Measurements from ENCODE around the gene FOSB.
A peak's percentile ranks its signal among the peaks of the same experiment; 100 is the strongest.
"Not testable (repeated sequence)": the region's sequence is repeated elsewhere in the genome, so short reads cannot be mapped to it uniquely, and the experiment has no call there.

The FOSB gene

DNA sequence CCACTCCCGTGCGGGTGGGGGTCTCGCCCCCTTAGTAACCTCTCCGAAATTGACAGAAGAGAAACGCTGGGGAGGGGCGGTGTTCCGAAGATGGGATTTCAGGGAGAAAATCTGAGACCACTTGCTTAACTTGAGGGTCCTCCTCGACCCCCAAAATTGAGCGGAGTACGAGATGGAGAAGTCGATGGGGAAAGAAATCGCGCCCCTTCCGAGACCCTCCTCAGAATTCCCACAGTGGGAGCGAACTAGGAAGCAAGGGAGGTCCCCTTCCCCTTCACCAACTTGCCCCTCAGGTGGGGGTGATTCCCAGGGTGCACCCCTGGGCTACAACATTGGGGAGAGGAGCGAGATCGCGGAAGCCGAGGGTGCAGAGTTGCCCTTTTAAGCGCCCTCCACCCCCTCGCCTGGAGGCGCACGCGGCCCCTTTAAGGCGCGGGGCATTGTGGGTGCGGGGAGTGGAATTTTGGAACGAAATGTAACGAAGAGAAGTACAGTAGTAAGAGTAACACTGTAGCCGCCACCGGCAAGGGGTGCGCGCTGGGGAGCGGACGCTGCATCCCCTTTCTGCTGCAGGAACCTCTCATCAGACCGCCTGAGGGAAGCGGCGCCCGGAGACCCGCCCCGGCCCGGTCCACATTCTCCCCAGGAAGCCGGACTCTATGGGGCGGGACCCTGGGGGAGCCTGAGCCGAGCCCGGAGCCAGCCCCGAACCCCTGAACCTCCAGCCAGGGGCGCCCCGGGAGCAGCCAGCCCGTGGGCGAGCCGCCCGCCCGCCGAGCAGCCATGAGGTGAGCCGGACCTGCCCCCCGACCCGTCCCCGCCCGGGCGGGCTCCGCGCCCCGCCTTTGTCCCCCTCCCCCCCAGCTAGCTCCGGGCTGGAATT is 39.4 kb downstream of the FOSB start, which contains the start of gene VASP:
VASP (plus strand) TSS at position 491 of the 883 bp plus-strand sequence; CDS start at position 784, 293 bp downstream.
- peak; percentile 92 for DNase-seq

GRCh38 chr19:45507872-45508416 is 40.1 kb downstream of the FOSB start:
- no peak for DNase-seq

GRCh38 chr19:45508417-45508860 is 40.6 kb downstream of the FOSB start:
- no peak for DNase-seq

DNA sequence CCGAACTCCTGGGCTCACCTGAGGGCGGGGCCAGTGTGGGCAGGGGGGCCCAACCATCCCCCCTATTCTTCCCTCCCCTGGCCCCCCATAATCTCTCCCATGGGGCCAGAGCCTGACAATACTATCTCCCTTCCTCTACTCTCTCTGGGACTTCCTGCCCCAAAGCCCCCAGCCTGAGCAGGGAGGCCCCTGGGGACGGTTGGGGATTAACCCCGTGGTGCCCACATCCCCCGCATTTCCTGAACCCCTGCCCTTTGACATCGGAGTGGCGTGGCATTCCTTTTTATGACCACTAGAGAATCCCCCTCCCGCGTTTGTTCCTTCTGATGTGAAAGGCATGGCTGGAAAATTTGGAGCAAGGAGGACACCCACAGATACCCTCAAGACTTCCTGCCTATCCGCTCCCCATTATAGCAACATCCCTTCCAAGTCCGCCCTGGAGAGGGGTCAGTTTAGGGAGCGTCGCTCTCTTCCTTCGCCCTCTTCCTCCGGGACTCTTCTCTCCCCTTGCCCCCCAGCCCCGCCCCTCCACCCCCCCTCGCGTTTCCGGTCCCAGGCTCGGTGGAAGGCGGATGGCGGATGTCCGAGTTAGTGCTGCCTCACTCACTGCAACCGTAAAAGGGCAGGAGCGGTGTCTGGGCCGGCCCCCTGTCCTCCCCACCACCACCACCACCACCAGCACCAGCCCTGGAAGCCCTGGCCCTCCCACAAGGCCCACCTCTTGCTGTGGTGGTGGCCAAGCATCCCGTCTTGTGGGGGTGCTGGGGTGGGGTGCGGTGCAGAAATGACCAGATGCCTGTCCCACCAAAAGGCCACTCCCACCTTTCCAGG is 41.3 kb downstream of the FOSB start:
- DNase-seq: peak; percentile 52

DNA sequence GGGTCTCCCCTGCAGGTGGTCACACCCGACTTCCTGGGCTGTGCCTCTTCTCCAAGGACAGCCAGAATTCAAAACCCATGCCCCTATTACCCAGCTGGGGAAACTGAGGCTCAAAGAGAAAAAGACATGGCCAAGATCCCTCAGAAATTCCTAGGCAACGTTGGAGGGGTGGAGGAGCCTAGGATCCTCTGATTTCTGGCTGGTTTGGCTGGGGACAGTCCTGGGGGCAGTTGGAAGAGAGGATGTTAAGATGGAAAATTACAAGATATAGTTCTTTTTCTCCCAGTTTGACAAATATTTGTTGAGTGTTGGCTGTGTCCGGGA is 41.9 kb downstream of the FOSB start:
- DNase-seq: no peak

- DNase-seq: not testable (repeated sequence)
Measured at GRCh38 chr19:45510352-45510751, 42.6 kb downstream of the FOSB start.

DNA sequence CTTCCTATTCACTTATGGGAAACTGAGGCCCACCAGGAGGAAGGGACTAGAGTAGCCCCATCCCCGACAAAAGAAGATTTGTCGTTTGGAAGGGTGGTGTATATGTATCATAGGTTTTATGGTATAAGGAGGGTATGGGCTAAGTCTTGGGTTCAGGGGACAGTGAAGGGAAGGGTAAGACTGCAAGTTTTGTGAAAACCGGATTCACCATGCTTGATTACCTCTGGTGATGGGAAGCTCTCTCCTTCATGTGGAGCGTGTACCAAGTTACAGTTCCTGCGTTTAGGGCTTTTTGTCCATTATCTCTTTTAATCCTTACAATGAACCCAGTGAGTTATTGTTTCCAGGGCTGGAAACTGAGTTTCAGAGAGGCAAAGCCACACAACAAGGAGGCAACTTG is 43.3 kb downstream of the FOSB start:
- DNase-seq: no peak

GRCh38 chr19:45512881-45513483 is 45.2 kb downstream of the FOSB start:
- no peak for DNase-seq

DNA sequence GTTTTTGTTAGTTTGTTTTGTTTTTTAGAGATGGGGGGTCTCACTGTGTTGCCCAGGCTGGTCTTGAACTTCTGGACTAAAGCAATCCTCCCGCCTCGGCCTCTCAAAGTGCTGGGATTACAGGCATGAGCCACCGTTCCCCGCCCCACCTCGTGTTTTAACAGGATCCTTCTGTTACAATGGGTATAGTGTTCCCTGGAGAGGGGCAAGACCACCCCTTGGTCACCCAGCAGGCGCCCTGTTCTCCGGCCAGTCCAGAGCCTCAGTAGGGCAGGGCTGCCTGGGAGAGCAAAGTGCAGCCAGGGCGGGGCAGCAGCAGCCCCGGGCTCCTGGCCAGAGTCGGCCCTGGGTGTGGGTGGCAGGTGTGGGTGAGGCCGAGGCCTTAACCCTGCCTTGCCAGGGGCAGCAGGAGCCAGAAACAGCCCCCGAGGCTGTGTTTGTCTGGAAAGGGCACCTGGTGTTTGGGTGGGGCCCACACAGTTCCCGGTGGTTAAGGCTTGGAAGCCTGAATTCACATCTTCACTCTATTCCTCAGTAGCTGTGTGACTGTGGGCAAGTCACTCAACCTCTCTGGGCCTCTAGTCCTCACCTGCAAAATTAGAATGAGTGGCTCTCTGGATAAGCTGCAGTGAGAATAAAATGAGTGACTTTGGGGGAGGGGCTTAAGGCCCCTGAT is 46.7 kb downstream of the FOSB start:
- DNase-seq: no peak

DNA sequence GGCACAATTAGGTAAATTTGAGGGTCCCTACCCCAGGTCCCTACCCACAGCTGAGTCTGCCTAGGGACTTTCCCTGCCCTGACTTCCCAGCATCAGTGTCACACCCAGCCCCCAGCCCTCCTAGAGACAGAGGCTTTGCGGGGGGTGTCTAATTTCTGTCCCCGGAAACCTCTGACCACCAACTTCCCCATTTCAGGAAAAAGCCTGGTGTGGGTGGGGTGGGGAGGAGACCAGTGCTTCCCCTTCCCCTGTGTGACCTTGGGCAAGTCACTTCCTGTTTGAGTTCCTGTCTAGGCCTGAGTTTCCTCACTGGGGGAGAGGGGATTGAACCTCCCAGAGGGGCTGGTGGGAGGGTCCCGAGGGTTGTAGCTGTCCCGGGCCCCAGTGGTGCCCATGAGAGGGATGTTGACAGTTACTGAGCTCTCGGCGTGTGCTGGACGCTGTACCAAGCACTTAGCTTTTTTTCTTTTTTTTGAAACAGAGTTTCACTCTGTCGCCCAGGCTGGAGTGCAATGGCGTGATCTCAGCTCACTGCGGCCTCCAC is 47.4 kb downstream of the FOSB start:
- no peak for DNase-seq

DNA sequence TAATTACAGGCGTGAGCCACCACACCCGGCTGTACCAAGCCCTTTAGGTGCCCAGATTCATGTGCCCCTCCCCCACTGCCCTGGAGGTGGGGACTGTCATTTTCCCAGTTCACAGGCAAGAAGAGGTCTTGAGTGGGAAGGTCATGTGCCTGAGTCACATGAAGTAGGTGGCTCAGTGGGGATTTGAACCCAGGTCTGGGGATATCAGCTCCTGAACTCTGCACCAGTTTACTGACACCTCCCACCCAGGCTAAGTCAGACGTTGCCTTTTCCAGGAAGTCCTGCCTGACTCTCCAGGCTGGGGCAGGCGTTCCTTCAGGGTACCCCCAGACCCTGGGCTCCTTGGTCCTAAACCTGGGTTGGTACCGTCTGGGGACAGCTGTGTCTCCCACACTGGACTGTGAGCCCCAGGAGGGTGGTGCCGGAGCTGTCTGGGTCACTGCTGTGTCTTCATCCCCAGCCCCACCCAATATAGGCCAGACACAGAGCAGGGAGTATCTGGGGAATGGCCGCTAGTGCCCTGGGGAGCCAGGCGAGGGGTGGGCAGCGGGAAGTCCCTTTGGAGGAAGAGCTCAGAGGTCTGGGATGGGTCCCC is 48.1 kb downstream of the FOSB start:
- DNase-seq: no peak

GRCh38 chr19:45517238-45517637 is 49.4 kb downstream of the FOSB start:
- DNase-seq: no peak

GRCh38 chr19:45517641-45518468 is 50.1 kb downstream of the FOSB start:
- DNase-seq: no peak

- no peak for DNase-seq
Measured at GRCh38 chr19:45518469-45518826, 50.7 kb downstream of the FOSB start.

GRCh38 chr19:45522010-45522941 is 54.5 kb downstream of the FOSB start:
- no peak for DNase-seq

- peak; percentile 92 for DNase-seq
Measured at GRCh38 chr19:45523642-45524256, 56.0 kb downstream of the FOSB start.

GRCh38 chr19:45524575-45525129 is 56.9 kb downstream of the FOSB start:
- DNase-seq: no peak

All from hematopoietic multipotent progenitor cell treated with erythropoietin and hydrocortisone succinate and interleukin-3 and kit ligand, for 8 days (in vitro differentiated cells).